Bronchial epithelial cell (primary cell): ENCODE data around the gene IQCM. TPM values are rescaled to one million over a fixed set of nuclear protein-coding genes. Genes with fewer than 3 reads are reported as not detected.

ENCODE experiments used
- DNase-seq: peaks from one replicate; pipeline ENCODE4 v3.0.0-alpha.2; 2010; ENCODE audit warnings: low read depth
- FAIRE-seq: peaks from 2 replicates; lab custom pipeline; 2011; peaks lifted over from hg19 to GRCh38; lab: Jason Lieb, UNC
- H3K27me3 ChIP-seq: 2 replicates; pipeline ENCODE4 v1.5.1; 2011; ENCODE audit warnings: low read length; ENCODE audit not compliant: control insufficient read depth, insufficient read depth
- H3K36me3 ChIP-seq: 2 replicates; pipeline ENCODE4 v1.5.1; 2011; ENCODE audit warnings: low read length; ENCODE audit not compliant: control insufficient read depth, insufficient read depth
- H3K4me3 ChIP-seq: 2 replicates; pipeline ENCODE4 v1.5.1; 2011; ENCODE audit warnings: mild to moderate bottlenecking, low read depth, low read length, control low read depth
- CTCF ChIP-seq: IDR thresholded peaks from 2 replicates; pipeline ENCODE4 v1.5.1; 2011; ENCODE audit warnings: mild to moderate bottlenecking, moderate library complexity, low read length, control low read depth, inconsistent platforms; ENCODE audit not compliant: insufficient read depth, severe bottlenecking
- total RNA-seq: library from RNA; depleted of rRNA; stranded (reverse); fragments of >200 nt; gene quantifications from 2 replicates; pipeline ENCODE4 v1.2.1, GENCODE V29; 2014

Gene IQCM
- total RNA-seq, 1 donor from 2014 or later = not detected

- H3K36me3 ChIP-seq = no peaks in the 10 kb centered on the region
- no peak for DNase-seq
- no peak for FAIRE-seq
Measured at GRCh38 chr4:149735796-149736195, 79.8 kb downstream of the IQCM start.

DNA sequence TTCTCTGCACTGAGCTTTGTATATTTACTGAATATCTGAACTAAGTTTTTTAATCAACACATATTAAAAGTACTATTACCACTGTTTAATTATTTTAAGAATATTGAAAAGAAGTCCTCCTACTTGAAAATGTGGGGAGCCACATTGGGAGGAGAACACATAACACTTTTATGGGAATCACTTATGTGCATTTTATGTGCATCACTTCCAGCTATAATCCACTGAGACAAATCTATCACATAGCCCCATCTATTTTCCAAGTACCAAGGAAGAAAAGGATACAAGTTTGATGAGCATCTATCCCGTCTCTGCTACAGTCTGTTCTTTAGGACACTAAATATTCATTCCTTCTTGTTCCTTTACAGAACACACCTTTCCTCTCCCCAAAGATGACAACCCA, 87.2 kb downstream of the IQCM start:
- no peaks in the 10 kb centered on the region for H3K27me3 ChIP-seq
- TF ChIP-seq CTCF = no peak
- H3K4me3 ChIP-seq = no peak overlapping the region
- no peaks in the 10 kb centered on the region for H3K36me3 ChIP-seq
- DNase-seq = no peak
- no peak for FAIRE-seq

More at GRCh38 chr4:149735796-149736195, 79.8 kb downstream of the IQCM start:
- no peak for TF ChIP-seq CTCF
- no peaks in the 10 kb centered on the region for H3K27me3 ChIP-seq
- no peak overlapping the region for H3K4me3 ChIP-seq

GRCh38 chr4:149727663-149728062, 88.0 kb downstream of the IQCM start:
- TF ChIP-seq CTCF = no peak
- FAIRE-seq (peak; percentile 36), DNase-seq (peak; percentile 70)
- Histone ChIP-seq H3K4me3 (no peak overlapping the region), H3K27me3 (no peaks in the 10 kb centered on the region), H3K36me3 (no peaks in the 10 kb centered on the region)

DNA sequence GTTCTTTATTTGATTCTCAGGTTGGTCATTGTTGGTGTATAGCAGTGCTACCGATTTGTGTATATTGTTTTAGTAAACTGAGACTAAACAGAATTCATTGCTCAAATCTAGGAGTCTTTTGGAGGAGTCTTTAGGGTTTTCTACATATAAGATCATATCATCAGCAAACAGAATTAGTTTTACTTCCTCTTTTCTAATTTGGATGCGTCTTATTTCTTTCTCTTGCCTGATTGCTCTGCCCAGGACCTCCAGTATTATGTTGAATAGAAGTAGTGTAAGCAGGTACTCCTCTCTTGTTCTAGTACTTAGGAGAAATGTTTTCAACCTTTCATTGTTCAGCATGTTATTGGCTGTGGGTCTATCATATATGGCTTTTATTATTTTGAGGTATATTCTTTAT, 92.6 kb downstream of the IQCM start:
- no peak for TF ChIP-seq CTCF
- DNase-seq (no peak), FAIRE-seq (no peak)
- Histone ChIP-seq H3K4me3 (no peak overlapping the region), H3K27me3 (no peaks in the 10 kb centered on the region), H3K36me3 (no peaks in the 10 kb centered on the region)

- TF ChIP-seq CTCF = no peak
- Histone ChIP-seq H3K4me3 (no peak overlapping the region), H3K27me3 (no peaks in the 10 kb centered on the region), H3K36me3 (no peaks in the 10 kb centered on the region)
- FAIRE-seq = no peak
- DNase-seq = no peak
Measured at GRCh38 chr4:149719806-149720205, 95.8 kb downstream of the IQCM start.

DNA sequence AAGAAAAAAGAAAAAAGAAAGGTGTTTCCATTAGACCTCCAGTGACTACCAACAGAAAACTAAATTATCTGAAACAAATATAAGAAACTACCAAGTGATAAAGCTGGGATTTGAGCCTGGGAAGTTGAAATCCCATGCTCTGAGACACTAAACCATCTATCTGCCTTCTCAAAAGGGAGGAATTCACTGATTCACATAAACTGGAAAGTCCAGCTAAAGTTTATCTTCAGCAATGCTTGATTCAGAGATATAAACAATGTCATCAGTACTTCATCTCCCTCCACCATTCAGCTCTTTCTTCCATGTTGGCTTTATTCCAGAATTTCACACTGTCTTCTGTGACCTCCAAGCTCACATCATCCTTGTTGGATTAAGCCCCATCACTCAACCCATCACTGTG, 96.3 kb downstream of the IQCM start:
- no peaks in the 10 kb centered on the region for H3K27me3 ChIP-seq
- DNase-seq = no peak
- no peak for TF ChIP-seq CTCF
- H3K36me3 ChIP-seq = no peaks in the 10 kb centered on the region
- no peak for FAIRE-seq
- no peak overlapping the region for H3K4me3 ChIP-seq
